ENCODE measurements around the gene ADISSP. TPM values are rescaled to one million over a fixed set of nuclear protein-coding genes. Genes with fewer than 3 reads are reported as not detected.

Gene ADISSP
- total and polyA plus RNA-seq, 2 experiments from 2014 or later, result 24.1 to 38.5 TPM

GRCh38 chr20:3812975-3813847, 45.7 kb upstream of the ADISSP start:
- H3K27ac ChIP-seq, result no peak overlapping the region

GRCh38 chr20:3812259-3812681, 44.7 kb upstream of the ADISSP start:
- Histone ChIP-seq H3K9me3 (ENCODE audit: low read depth) (no peaks in the 10 kb centered on the region), H3K4me1 (ENCODE audit: low read depth) (no peaks in the 10 kb centered on the region), H3K27me3 (no peaks in the 10 kb centered on the region), H3K4me3 (no peak overlapping the region), H3K36me3 (no peaks in the 10 kb centered on the region), H3K27ac (no peak overlapping the region)
- no peak for TF ChIP-seq CTCF (IDR thresholded peaks at IDR 0.05; ENCODE audit: low read depth, low read length)
- DNase-seq (ENCODE audit: low read depth in 1 of 2, low spot score in 1 of 2), result no peak

More at GRCh38 chr20:3812975-3813847, 45.7 kb upstream of the ADISSP start:
- H3K4me1 ChIP-seq (ENCODE audit: low read depth), result no peaks in the 10 kb centered on the region
- H3K27me3 ChIP-seq, result no peaks in the 10 kb centered on the region
- H3K36me3 ChIP-seq, result no peaks in the 10 kb centered on the region
- no peak for TF ChIP-seq CTCF (IDR thresholded peaks at IDR 0.05; ENCODE audit: low read depth, low read length)
- DNase-seq (ENCODE audit: low read depth in 1 of 2, low spot score in 1 of 2), result peak in 1 of 2 donors; percentile 37
- no peaks in the 10 kb centered on the region for H3K9me3 ChIP-seq (ENCODE audit: low read depth)
- H3K4me3 ChIP-seq, result no peak overlapping the region

- H3K4me3 ChIP-seq, result no peak overlapping the region
- no peaks in the 10 kb centered on the region for H3K36me3 ChIP-seq
- no peaks in the 10 kb centered on the region for H3K4me1 ChIP-seq (ENCODE audit: low read depth)
- H3K27me3 ChIP-seq, result no peaks in the 10 kb centered on the region
- no peak overlapping the region for H3K27ac ChIP-seq
- TF ChIP-seq CTCF (IDR thresholded peaks at IDR 0.05; ENCODE audit: low read depth, low read length), result no peak
- DNase-seq (ENCODE audit: low read depth in 1 of 2, low spot score in 1 of 2), result peak; percentile 18 to 100
- H3K9me3 ChIP-seq (ENCODE audit: low read depth), result no peaks in the 10 kb centered on the region
These were observed 44.1 kb upstream of the ADISSP start for GRCh38 chr20:3811467-3812258.

GRCh38 chr20:3808544-3808943, 41.0 kb upstream of the ADISSP start:
- Histone ChIP-seq H3K27ac (no peak overlapping the region), H3K36me3 (no peaks in the 10 kb centered on the region), H3K27me3 (no peaks in the 10 kb centered on the region), H3K4me1 (ENCODE audit: low read depth) (no peaks in the 10 kb centered on the region), H3K9me3 (ENCODE audit: low read depth) (no peaks in the 10 kb centered on the region), H3K4me3 (no peak overlapping the region)
- no peak for DNase-seq (ENCODE audit: low read depth in 1 of 2, low spot score in 1 of 2)
- no peak for TF ChIP-seq CTCF (IDR thresholded peaks at IDR 0.05; ENCODE audit: low read depth, low read length)

- Histone ChIP-seq H3K4me1 (ENCODE audit: low read depth) (peaks cover 4% of the 10 kb centered on the region), H3K27me3 (no peaks in the 10 kb centered on the region), H3K27ac (no peak overlapping the region), H3K4me3 (no peak overlapping the region), H3K36me3 (no peaks in the 10 kb centered on the region), H3K9me3 (ENCODE audit: low read depth) (no peaks in the 10 kb centered on the region)
- no peak for TF ChIP-seq CTCF (IDR thresholded peaks at IDR 0.05; ENCODE audit: low read depth, low read length)
- DNase-seq (ENCODE audit: low read depth in 1 of 2, low spot score in 1 of 2), result no peak
These were observed 37.2 kb upstream of the ADISSP start for GRCh38 chr20:3804781-3805180.

All from cardiac muscle cell (in vitro differentiated cells and primary cell).